Fibroblast of villous mesenchyme (primary cell): ENCODE data around the gene KCTD12. TPM values are rescaled to one million over a fixed set of nuclear protein-coding genes. Genes with fewer than 3 reads are reported as not detected.
"Not testable (repeated sequence)": the region's sequence is repeated elsewhere in the genome, so short reads cannot be mapped to it uniquely, and the experiment has no call there.

Source experiments
- DNase-seq: peaks from one replicate; pipeline ENCODE4 v3.0.0-alpha.2; 2010; ENCODE audit warnings: low read depth
- H3K4me3 ChIP-seq: 2 replicates; pipeline ENCODE4 v1.5.1; 2011; ENCODE audit warnings: low read depth, mild to moderate bottlenecking, low read length
- total RNA-seq: library from RNA; depleted of rRNA; stranded (reverse); fragments of >200 nt; gene quantifications from 2 replicates; pipeline ENCODE4 v1.2.3, GENCODE V29; 2012
- TF ChIP-seq, protein P1 (sequence below): IDR thresholded peaks from 2 replicates; pipeline ENCODE4 v1.5.1; 2012; ENCODE audit warnings: low read depth, mild to moderate bottlenecking, low read length; ENCODE audit not compliant: insufficient read depth

The KCTD12 gene
- total RNA-seq, 1 donor = 18.6 TPM

GRCh38 chr13:76904507-76904906, 18.3 kb upstream of the KCTD12 start:
- no peak overlapping the region for H3K4me3 ChIP-seq
- no peak for DNase-seq
- TF ChIP-seq, protein P1, sequence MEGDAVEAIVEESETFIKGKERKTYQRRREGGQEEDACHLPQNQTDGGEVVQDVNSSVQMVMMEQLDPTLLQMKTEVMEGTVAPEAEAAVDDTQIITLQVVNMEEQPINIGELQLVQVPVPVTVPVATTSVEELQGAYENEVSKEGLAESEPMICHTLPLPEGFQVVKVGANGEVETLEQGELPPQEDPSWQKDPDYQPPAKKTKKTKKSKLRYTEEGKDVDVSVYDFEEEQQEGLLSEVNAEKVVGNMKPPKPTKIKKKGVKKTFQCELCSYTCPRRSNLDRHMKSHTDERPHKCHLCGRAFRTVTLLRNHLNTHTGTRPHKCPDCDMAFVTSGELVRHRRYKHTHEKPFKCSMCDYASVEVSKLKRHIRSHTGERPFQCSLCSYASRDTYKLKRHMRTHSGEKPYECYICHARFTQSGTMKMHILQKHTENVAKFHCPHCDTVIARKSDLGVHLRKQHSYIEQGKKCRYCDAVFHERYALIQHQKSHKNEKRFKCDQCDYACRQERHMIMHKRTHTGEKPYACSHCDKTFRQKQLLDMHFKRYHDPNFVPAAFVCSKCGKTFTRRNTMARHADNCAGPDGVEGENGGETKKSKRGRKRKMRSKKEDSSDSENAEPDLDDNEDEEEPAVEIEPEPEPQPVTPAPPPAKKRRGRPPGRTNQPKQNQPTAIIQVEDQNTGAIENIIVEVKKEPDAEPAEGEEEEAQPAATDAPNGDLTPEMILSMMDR = no peak

GRCh38 chr13:76903544-76904162, 17.4 kb upstream of the KCTD12 start:
- DNase-seq = peak; percentile 85
- H3K4me3 ChIP-seq = no peak overlapping the region
- TF ChIP-seq, protein P1 = peak; percentile 100

- H3K4me3 ChIP-seq, DNase-seq: not testable (repeated sequence)
Observed at GRCh38 chr13:76899066-76899465, 12.9 kb upstream of the KCTD12 start.

DNA sequence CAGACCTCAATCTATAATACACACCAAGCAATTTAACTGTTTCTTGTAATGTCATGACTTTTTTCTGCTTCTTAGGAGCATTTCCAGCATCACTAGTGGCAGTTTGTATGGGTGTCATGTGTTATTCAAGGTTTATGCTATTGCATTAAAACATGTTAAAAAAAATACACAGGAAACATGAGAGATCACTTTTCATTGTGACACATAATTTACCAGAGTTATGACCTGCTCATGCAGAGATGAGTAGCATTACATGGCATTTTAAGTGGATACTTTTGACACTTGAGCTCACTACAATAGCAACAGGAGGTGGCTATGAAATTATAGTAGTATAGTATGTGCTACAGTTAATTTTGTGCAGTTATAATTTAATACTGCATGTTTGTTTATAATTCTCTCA, 11.0 kb upstream of the KCTD12 start:
- not testable (repeated sequence) for DNase-seq, H3K4me3 ChIP-seq

DNA sequence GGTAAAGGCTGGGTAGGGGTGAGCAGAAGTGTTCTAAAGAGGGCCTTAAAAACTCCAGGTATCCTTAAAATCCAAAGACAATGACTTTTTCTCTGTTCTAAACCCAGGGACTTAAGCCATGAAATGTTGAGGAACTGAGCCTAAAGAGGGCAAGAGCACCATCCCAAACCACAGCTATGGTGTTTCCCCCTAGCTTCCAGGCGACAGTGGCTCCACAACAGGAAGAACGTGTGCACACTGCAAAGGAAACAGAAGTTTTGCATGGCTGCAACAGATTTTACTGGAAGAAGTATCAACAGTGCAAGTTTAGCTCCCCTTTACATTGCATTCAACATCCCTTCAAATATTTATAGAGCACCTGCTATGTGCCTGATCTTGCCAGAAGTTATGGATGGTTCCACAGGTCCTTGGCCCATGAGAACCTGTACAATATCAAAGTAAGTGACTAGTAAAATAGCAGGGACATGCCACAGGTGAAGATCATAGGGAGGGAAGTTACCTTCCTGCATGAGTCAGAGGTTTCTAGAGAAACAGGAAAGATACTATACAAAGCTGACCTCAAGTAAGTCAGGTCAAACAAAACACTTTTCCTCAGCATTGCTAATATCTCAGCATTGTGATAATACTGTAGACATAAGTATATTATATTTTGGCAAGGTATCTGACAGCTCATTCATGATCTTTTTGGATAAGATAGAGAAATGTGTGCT, 8.4 kb upstream of the KCTD12 start:
- DNase-seq = no peak
- TF ChIP-seq, protein P1 = no peak
- H3K4me3 ChIP-seq = no peak overlapping the region

DNA sequence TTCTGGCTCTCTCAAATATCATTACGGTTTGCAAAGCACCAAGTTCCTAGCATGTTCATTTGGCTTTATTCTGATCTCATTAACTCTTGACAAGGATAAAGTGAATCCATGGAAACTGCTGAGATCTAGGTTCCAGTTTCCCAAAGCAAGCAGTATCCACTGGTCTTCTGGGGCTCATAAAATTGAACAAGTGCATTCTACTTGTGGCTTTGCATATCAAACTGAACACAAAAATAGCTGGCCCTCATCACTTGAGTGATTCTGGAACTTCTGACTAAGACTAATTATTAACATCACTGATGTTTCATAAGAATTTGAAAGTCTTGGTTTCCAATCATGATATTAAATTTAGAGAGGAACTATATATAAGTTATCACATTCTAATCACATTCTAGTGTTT, 6.3 kb upstream of the KCTD12 start:
- TF ChIP-seq, protein P1 = no peak
- no peak for DNase-seq
- H3K4me3 ChIP-seq = no peak overlapping the region

DNA sequence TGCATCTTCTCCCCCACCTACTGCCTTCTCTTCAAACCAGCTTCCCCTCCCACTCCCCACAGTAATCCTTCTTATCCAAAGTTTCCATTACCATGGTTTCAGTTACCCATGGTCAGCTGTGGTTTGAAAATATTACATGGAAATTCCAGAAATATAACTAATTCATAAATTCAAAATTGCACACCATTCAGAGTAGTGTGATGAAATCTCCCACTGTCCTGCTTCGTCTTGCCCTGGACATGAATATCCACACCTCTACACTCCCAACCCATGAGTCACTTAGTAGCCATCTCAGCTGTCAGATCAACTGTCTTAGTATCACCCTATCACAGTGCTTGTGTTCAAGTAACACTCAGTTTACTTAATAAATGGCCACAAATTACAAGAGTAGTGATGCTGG, 3.8 kb upstream of the KCTD12 start:
- H3K4me3 ChIP-seq = no peak overlapping the region
- TF ChIP-seq, protein P1 = no peak
- DNase-seq = peak; percentile 41

- TF ChIP-seq, protein P1 = no peak
- no peak for DNase-seq
- H3K4me3 ChIP-seq = no peak overlapping the region
Observed at GRCh38 chr13:76889254-76889653, 3.0 kb upstream of the KCTD12 start.
